Mesenchymal stem cell (in vitro differentiated cells and primary cell): ENCODE results near the gene RIPOR2.

Source experiments
- DNase-seq: peaks from one replicate; pipeline ENCODE4 v3.0.0-alpha.2; 2013
- H2AFZ ChIP-seq: one replicate; pipeline ENCODE4 v1.6.1; 2013; ENCODE audit warnings: low read depth, mild to moderate bottlenecking, control low read depth, inconsistent platforms, low read length, moderate library complexity
- H2AK5ac ChIP-seq: 2 replicates; pipeline ENCODE4 v1.6.1; 2013; ENCODE audit warnings: low read length, moderate library complexity, mild to moderate bottlenecking, inconsistent platforms; ENCODE audit not compliant: severe bottlenecking
- H2BK120ac ChIP-seq: one replicate; pipeline ENCODE4 v1.6.1; 2013; ENCODE audit warnings: low read depth, mild to moderate bottlenecking, inconsistent platforms, low read length, moderate library complexity
- H2BK12ac ChIP-seq, 2 experiments: one replicate each; pipeline ENCODE4 v1.6.1; 2013; ENCODE audit warnings: inconsistent platforms in 2 of 2, low read length in 2 of 2, mild to moderate bottlenecking in 2 of 2, moderate library complexity in 2 of 2, control low read depth in 1 of 2
- H2BK15ac ChIP-seq: one replicate; pipeline ENCODE4 v1.6.1; 2013; ENCODE audit warnings: mild to moderate bottlenecking, low read depth, inconsistent platforms; ENCODE audit not compliant: poor library complexity, severe bottlenecking
- H2BK5ac ChIP-seq: 2 replicates; pipeline ENCODE4 v1.6.1; 2013; ENCODE audit warnings: low read depth, mild to moderate bottlenecking, low read length, control low read depth, inconsistent platforms; ENCODE audit not compliant: poor library complexity, severe bottlenecking
- H3K14ac ChIP-seq, 2 experiments: one replicate each; pipeline ENCODE4 v1.6.1; 2013; ENCODE audit warnings: inconsistent platforms in 2 of 2, low read length in 2 of 2, control low read depth in 1 of 2, mild to moderate bottlenecking in 1 of 2, moderate library complexity in 1 of 2
- H3K18ac ChIP-seq, 2 experiments: one replicate each; pipeline ENCODE4 v1.6.1; 2013; ENCODE audit warnings: inconsistent platforms in 2 of 2, low read length in 2 of 2, control low read depth in 1 of 2, low read depth in 1 of 2, mild to moderate bottlenecking in 1 of 2
- H3K23ac ChIP-seq, 2 experiments: one replicate each; pipeline ENCODE4 v1.6.1; 2013; ENCODE audit warnings: inconsistent platforms in 2 of 2, low read length in 2 of 2, mild to moderate bottlenecking in 2 of 2, moderate library complexity in 2 of 2, control low read depth in 1 of 2
- H3K27ac ChIP-seq: 2 replicates; pipeline ENCODE4 v1.5.1; 2013; ENCODE audit warnings: mild to moderate bottlenecking, moderate library complexity, low read length, control low read depth, inconsistent platforms; ENCODE audit not compliant: poor library complexity, severe bottlenecking
- H3K27me3 ChIP-seq, 2 experiments: 2 replicates each; pipeline versions ENCODE4 v1.6.1 to v1.7.0; 2013; ENCODE audit warnings: low read length in 2 of 2, mild to moderate bottlenecking in 2 of 2, moderate library complexity in 2 of 2, control low read depth in 1 of 2, inconsistent platforms in 1 of 2; ENCODE audit not compliant: control insufficient read depth in 1 of 2, insufficient read depth in 1 of 2
- H3K36me3 ChIP-seq, 2 experiments: 2 replicates each; pipeline versions ENCODE4 v1.6.1 to v1.7.0; 2013; ENCODE audit warnings: low read length in 2 of 2, control low read depth in 1 of 2, inconsistent platforms in 1 of 2, low read depth in 1 of 2, mild to moderate bottlenecking in 1 of 2; ENCODE audit not compliant: insufficient read depth in 2 of 2, control insufficient read depth in 1 of 2
- H3K4ac ChIP-seq, 2 experiments: one replicate each; pipeline ENCODE4 v1.6.1; 2013; ENCODE audit warnings: inconsistent platforms in 2 of 2, low read length in 2 of 2, mild to moderate bottlenecking in 2 of 2, moderate library complexity in 2 of 2, control low read depth in 1 of 2, low read depth in 1 of 2
- H3K4me1 ChIP-seq: 2 replicates; pipeline ENCODE4 v1.6.1; 2013; ENCODE audit warnings: low read depth, low read length, control low read depth; ENCODE audit not compliant: control insufficient read depth, insufficient read depth
- H3K4me2 ChIP-seq: 2 replicates; pipeline ENCODE4 v1.6.1; 2013; ENCODE audit warnings: low read length, mild to moderate bottlenecking, inconsistent platforms; ENCODE audit not compliant: poor library complexity, severe bottlenecking
- H3K4me3 ChIP-seq, 2 experiments: 2 replicates each; pipeline versions ENCODE4 v1.5.1 to v1.7.0; 2013; ENCODE audit warnings: low read length in 2 of 2, mild to moderate bottlenecking in 2 of 2, control low read depth in 1 of 2, low read depth in 1 of 2; ENCODE audit not compliant: insufficient read depth in 1 of 2
- H3K79me1 ChIP-seq: replicated peaks from 2 replicates; pipeline ENCODE4 v1.6.1; 2013; ENCODE audit warnings: mild to moderate bottlenecking, control low read depth, low read length, inconsistent platforms; ENCODE audit not compliant: poor library complexity, severe bottlenecking
- H3K9ac ChIP-seq: 2 replicates; pipeline ENCODE4 v1.7.0; 2013; ENCODE audit warnings: mild to moderate bottlenecking, low read length, moderate library complexity
- H3K9me3 ChIP-seq: 2 replicates; pipeline ENCODE4 v1.7.0; 2013; ENCODE audit warnings: mild to moderate bottlenecking, low read length; ENCODE audit not compliant: control insufficient read depth
- H4K8ac ChIP-seq: one replicate; pipeline ENCODE4 v1.6.1; 2013; ENCODE audit warnings: inconsistent platforms, mild to moderate bottlenecking, low read length, moderate library complexity
- H4K91ac ChIP-seq: one replicate; pipeline ENCODE4 v1.6.1; 2013; ENCODE audit warnings: mild to moderate bottlenecking, low read length, inconsistent platforms
- WGBS: methylation state at CpG from one replicate; pipeline ENCODE4 v1.1.7; 2013; ENCODE audit warnings: mixed read lengths; 5-methylcytosine and 5-hydroxymethylcytosine counted together

Gene RIPOR2

DNA sequence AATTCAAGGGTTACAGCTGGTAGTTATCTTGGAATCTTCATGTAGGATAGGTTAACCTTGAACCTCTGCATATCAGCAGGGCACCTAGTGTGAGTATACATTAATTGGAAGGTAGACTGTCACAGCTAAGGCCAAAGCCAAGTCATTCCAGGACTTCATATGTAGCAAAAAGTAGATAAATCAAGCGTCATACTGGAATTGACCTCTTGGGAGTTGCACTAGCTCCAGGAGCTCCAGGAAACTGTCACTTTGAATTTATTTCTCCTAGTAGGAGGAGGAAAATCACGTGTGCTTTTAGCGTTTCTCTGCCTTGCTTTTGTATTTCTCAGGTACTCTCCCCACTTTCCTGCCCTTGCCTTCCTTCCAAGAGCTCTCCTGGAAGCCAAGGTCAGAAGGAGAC lies 30.3 kb downstream of the RIPOR2 start:
- Histone ChIP-seq H2BK5ac (no peak overlapping the region), H3K23ac (no peak overlapping the region), H3K4me3 (no peak overlapping the region), H3K27ac (no peak overlapping the region), H3K36me3 (no peaks in the 10 kb centered on the region), H2BK120ac (no peak overlapping the region), H4K8ac (no peak overlapping the region), H4K91ac (no peak overlapping the region), H3K4me1 (peaks cover 6% of the 10 kb centered on the region), H3K4me2 (no peak overlapping the region), H2AFZ (no peak overlapping the region), H3K79me1 (no peaks in the 10 kb centered on the region), H3K14ac (no peak overlapping the region), H3K4ac (no peak overlapping the region), H3K9ac (no peak overlapping the region), H2BK15ac (no peak overlapping the region), H2AK5ac (no peak overlapping the region), H3K9me3 (peaks cover 5% of the 10 kb centered on the region), H3K27me3 (peaks cover 0 to 22% of the 10 kb centered on the region in 2 experiments), H2BK12ac (no peak overlapping the region), H3K18ac (no peak overlapping the region)
- DNase-seq: no peak
- 73% methylated on average over 1 of the region's 3 CpGs for WGBS

DNA sequence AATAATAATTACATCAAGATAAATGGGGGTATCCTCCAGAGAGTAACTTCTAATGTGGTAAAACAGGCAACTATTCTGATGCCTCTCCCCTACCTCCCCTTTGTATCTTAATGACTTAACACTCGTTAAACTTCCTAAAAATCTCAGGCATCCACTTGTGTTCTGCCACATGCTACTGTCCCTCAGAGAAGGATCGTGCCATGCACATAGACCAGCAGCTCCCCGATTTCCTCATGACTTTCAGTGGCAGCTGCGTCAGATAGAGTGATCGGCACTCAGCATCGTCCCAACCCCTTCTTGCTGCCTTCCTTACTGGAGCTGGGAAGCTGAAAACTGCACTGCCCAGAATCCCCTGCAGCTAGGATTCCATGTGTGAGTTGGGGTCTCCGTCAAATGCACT lies 32.1 kb downstream of the RIPOR2 start:
- Histone ChIP-seq H2BK5ac (no peak overlapping the region), H3K4me2 (no peak overlapping the region), H2AK5ac (no peak overlapping the region), H3K14ac (no peak overlapping the region), H3K27ac (no peak overlapping the region), H3K18ac (no peak overlapping the region), H2BK12ac (no peak overlapping the region), H3K23ac (no peak overlapping the region), H3K27me3 (peaks cover 0 to 6% of the 10 kb centered on the region in 2 experiments), H3K4ac (no peak overlapping the region), H4K8ac (no peak overlapping the region), H3K4me3 (no peak overlapping the region), H3K9ac (no peak overlapping the region), H2BK15ac (no peak overlapping the region), H2BK120ac (no peak overlapping the region), H3K36me3 (no peaks in the 10 kb centered on the region), H2AFZ (no peak overlapping the region), H3K9me3 (peaks cover 5% of the 10 kb centered on the region), H3K4me1 (peaks cover 2% of the 10 kb centered on the region), H4K91ac (no peak overlapping the region), H3K79me1 (no peaks in the 10 kb centered on the region)
- 96% methylated on average over 7 of the region's 7 CpGs for WGBS
- no peak for DNase-seq

DNA sequence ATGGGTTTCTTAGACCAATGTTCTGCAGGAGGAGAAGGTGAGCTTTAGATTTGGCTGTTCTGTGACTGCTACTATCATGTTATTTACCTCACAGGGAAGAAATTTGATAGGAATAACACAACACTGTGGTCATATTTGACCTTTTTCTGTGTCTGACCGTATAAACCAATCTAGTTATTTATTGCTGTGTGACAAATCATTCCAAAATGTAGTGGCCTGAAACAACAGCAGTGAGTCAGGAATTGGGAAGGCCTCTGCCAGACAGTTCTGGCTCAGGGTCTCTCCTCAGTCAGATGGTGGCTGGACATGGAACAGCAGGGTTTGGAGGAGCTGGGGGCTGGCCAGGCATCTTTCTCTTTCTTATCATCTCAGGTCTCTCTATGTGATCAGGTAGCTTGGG lies 33.0 kb downstream of the RIPOR2 start:
- DNase-seq: peak; percentile 71
- Histone ChIP-seq H2BK5ac (no peak overlapping the region), H2AK5ac (no peak overlapping the region), H3K36me3 (no peaks in the 10 kb centered on the region), H4K8ac (peak overlapping the region; percentile 25), H2BK120ac (no peak overlapping the region), H4K91ac (no peak overlapping the region), H3K9ac (peak overlapping the region; percentile 38), H3K14ac (no peak overlapping the region), H3K4ac (no peak overlapping the region), H2AFZ (no peak overlapping the region), H2BK12ac (no peak overlapping the region), H3K9me3 (peaks cover 5% of the 10 kb centered on the region), H3K79me1 (no peaks in the 10 kb centered on the region), H3K4me1 (no peaks in the 10 kb centered on the region), H3K27ac (no peak overlapping the region), H2BK15ac (no peak overlapping the region), H3K4me2 (no peak overlapping the region), H3K4me3 (no peak overlapping the region), H3K18ac (no peak overlapping the region), H3K23ac (no peak overlapping the region), H3K27me3 (peaks cover 0 to 6% of the 10 kb centered on the region in 2 experiments)
- no CpG with 5 or more reads among the region's 1 CpG for WGBS

DNA sequence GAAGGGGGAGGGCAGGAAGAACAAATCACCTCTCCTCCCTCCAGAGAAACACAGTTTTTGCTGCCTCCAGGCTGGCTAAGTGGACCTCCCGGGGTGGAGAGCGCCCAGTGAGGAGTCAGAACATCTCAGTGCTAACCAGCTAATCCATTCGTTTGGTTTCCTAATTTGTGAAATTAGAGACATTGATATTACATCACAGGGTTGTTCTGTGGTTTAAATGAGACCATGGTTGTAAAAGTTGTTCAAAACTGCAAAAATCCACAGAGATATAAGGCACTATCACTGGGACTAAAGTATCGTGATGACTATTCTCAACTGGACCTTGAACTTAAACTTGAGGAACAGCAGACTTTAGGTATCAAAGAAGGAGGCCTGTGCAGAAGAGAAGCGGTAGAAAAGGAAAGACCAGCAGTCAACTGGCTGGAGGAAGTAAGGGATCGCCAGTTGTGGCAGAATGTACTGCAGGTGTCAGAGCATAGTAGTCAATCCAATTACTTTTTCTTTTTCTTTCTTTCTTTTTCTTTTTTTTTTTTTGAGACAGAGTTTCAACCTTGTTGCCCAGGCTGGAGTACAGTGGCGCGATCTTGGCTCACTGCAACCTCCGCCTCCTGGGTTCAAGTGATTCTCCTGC lies 33.9 kb downstream of the RIPOR2 start:
- no peak for DNase-seq
- no peak overlapping the region for H2BK12ac ChIP-seq
- H3K4ac ChIP-seq: no peak overlapping the region
- no peak overlapping the region for H3K23ac ChIP-seq
- peak overlapping the region in 1 of 2 experiments; percentile 7 for H3K4me3 ChIP-seq
- H3K4me1 ChIP-seq: no peaks in the 10 kb centered on the region
- H3K27me3 ChIP-seq: peaks cover 0 to 6% of the 10 kb centered on the region in 2 experiments
- H4K8ac ChIP-seq: no peak overlapping the region
- H4K91ac ChIP-seq: no peak overlapping the region
- H2AK5ac ChIP-seq: no peak overlapping the region
- H3K18ac ChIP-seq: no peak overlapping the region
- 100% methylated on average over 8 of the region's 9 CpGs for WGBS
- H3K36me3 ChIP-seq: no peaks in the 10 kb centered on the region
- no peak overlapping the region for H2AFZ ChIP-seq
- no peak overlapping the region for H3K14ac ChIP-seq
- no peak overlapping the region for H2BK5ac ChIP-seq
- H3K27ac ChIP-seq: no peak overlapping the region
- H2BK120ac ChIP-seq: no peak overlapping the region
- no peak overlapping the region for H2BK15ac ChIP-seq
- H3K9ac ChIP-seq: no peak overlapping the region
- no peaks in the 10 kb centered on the region for H3K79me1 ChIP-seq
- H3K4me2 ChIP-seq: no peak overlapping the region
- peaks cover 5% of the 10 kb centered on the region for H3K9me3 ChIP-seq
